ENCODE data around the gene UBA3. TPM values are rescaled to one million over a fixed set of nuclear protein-coding genes. Genes with fewer than 3 reads are reported as not detected.

The UBA3 gene
- total RNA-seq, 1 donor from 2014 or later: 46.6 TPM

DNA sequence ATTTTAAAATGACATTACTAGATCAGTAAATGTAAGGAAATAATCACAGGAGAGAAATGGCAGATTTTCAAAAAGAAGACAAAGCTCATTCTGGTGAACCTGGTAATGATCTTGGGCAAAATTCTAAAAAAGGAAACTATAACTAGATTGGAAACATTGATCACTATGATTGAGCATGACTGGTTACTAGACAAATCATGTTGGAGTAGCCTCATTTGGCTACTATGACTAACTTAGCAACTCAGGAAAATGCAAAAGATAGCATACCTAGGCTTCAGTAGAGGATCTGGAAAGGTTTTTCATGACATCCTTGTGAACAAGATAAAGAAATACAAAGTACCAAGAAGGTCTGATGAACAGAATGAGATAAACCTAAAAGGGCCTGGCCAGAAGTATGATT lies 20.5 kb downstream of the UBA3 start:
- TF ChIP-seq, protein P1, sequence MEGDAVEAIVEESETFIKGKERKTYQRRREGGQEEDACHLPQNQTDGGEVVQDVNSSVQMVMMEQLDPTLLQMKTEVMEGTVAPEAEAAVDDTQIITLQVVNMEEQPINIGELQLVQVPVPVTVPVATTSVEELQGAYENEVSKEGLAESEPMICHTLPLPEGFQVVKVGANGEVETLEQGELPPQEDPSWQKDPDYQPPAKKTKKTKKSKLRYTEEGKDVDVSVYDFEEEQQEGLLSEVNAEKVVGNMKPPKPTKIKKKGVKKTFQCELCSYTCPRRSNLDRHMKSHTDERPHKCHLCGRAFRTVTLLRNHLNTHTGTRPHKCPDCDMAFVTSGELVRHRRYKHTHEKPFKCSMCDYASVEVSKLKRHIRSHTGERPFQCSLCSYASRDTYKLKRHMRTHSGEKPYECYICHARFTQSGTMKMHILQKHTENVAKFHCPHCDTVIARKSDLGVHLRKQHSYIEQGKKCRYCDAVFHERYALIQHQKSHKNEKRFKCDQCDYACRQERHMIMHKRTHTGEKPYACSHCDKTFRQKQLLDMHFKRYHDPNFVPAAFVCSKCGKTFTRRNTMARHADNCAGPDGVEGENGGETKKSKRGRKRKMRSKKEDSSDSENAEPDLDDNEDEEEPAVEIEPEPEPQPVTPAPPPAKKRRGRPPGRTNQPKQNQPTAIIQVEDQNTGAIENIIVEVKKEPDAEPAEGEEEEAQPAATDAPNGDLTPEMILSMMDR (IDR thresholded peaks at IDR 0.05; ENCODE audit: insufficient read depth, low read length, severe bottlenecking): no peak
- FAIRE-seq (no peak), DNase-seq (ENCODE audit: low read depth) (no peak)
- H3K27me3 ChIP-seq (ENCODE audit: control insufficient read depth, insufficient read depth, low read length): no peaks in the 10 kb centered on the region
- peaks cover 3% of the 10 kb centered on the region for H3K36me3 ChIP-seq (ENCODE audit: control insufficient read depth, insufficient read depth, low read length)
- H3K4me3 ChIP-seq (ENCODE audit: low read depth, low read length): no peak overlapping the region

DNA sequence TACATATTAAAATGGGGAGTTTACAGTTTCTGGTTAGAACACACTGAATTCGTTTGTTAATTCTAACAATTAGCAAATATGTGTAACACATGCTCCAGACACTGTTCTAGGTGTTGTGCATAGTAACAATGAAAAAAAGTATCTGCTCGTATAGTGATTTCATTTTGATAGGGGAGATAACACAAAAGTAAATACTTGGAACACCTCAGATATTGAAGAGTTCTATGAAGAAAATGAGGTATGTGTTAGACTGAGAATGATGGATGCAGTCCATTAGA lies 21.3 kb downstream of the UBA3 start:
- Histone ChIP-seq H3K36me3 (ENCODE audit: control insufficient read depth, insufficient read depth, low read length) (peaks cover 3% of the 10 kb centered on the region), H3K27me3 (ENCODE audit: control insufficient read depth, insufficient read depth, low read length) (no peaks in the 10 kb centered on the region), H3K4me3 (ENCODE audit: low read depth, low read length) (no peak overlapping the region)
- FAIRE-seq (no peak), DNase-seq (ENCODE audit: low read depth) (no peak)
- TF ChIP-seq, protein P1 (IDR thresholded peaks at IDR 0.05; ENCODE audit: insufficient read depth, low read length, severe bottlenecking): no peak

DNA sequence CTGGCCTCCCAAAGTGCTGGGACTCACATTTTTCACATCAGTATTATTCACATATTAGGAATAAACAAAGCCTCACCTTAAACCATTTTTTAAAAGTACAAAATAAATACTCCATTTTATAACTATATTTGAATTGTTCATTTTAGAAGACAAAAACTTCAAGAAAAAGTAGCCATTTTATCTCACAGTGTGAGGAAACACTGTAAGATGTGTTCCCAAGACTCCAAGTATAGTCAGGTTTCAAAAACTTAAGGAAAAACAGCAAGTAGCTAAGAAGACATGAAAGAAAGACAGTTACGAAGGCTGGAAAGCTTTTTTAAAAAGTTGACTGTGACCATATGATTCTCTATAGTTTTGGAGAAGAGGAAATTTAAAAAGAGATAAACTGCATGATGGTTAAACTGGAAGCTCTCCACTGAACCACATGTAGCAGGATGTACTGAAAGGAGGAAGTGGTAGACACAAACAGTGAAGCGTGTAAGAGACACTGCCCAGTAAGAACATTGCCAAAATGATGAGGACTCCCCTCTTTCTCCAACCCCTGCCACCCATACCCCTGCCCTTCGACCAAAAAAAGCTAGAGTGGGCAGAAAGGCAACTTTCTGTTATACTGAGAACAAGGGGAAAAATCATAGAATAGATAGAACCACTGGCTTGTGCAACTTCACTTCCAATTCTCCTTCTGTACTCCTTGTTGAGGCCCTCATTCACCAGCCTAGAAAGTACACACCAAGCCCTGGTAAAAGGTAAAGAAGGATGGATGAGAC lies 21.8 kb downstream of the UBA3 start:
- no peaks in the 10 kb centered on the region for H3K27me3 ChIP-seq (ENCODE audit: control insufficient read depth, insufficient read depth, low read length)
- no peak for DNase-seq (ENCODE audit: low read depth)
- TF ChIP-seq, protein P1 (IDR thresholded peaks at IDR 0.05; ENCODE audit: insufficient read depth, low read length, severe bottlenecking): no peak
- peaks cover 3% of the 10 kb centered on the region for H3K36me3 ChIP-seq (ENCODE audit: control insufficient read depth, insufficient read depth, low read length)
- no peak for FAIRE-seq
- H3K4me3 ChIP-seq (ENCODE audit: low read depth, low read length): no peak overlapping the region

DNA sequence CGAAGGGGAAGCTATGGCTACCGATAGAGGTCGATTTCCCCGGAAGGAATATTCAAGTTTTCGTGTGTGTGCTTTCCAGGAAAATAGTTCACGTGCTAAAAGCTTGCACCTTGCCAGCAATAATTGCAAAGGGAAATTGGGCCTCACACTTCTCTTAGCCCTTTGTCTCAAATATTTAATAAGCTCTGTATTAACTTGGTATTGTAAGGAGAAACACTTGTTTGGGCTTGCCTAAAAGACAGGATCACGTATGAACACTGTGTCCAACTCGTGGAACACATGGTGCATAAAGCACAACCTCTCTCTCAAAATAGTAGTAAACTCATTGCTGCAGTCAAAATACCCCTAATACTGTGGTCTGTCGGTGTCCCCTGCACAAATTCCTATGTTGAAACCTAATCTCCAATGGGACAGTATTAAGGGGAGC lies 27.7 kb downstream of the UBA3 start:
- TF ChIP-seq, protein P1 (IDR thresholded peaks at IDR 0.05; ENCODE audit: insufficient read depth, low read length, severe bottlenecking): no peak
- FAIRE-seq (no peak), DNase-seq (ENCODE audit: low read depth) (no peak)
- no peaks in the 10 kb centered on the region for H3K27me3 ChIP-seq (ENCODE audit: control insufficient read depth, insufficient read depth, low read length)
- H3K36me3 ChIP-seq (ENCODE audit: control insufficient read depth, insufficient read depth, low read length): peaks cover 4% of the 10 kb centered on the region
- H3K4me3 ChIP-seq (ENCODE audit: low read depth, low read length): peak overlapping the region; percentile 92

DNA sequence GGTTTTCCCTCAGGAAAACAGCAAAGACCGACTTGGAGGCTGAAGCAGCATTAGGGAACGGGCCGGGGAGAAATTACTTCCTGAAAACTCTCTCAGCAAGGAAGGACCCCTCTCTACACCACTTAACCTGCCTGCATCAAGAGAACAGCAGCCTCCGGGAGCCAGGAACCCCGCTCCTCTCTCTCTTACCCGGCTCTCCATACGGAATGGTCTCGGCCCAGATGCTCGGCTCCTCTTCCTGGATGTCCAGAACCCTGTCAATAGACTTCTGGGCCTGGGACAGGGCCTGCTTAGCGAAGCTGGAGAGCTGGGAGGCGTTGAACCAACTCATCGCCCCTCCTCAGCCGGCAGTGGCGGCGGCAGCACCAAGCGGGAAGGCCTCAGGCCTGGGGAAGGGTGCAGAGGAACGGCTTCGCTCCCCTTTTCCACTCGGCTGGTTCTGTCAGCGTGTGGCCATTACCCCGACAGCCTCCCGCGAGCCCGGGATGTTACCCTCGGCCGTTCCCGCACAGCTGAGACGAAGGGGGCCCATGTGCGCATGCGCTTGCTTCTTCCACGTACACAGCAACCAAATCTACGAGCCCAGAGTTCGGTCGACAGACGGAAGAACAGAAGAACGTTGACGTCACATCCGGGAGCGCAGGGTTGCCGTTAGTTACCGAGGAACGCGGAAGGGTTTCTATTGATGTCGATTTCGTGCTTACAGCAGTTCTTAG lies 28.3 kb downstream of the UBA3 start, which contains the start of gene TMF1:
TMF1 (minus strand) TSS at position 578 of the 716 bp plus-strand sequence; CDS start at position 331, 247 bp downstream.
- DNase-seq (ENCODE audit: low read depth): peak; percentile 99
- peak; percentile 98 for FAIRE-seq
- Histone ChIP-seq H3K4me3 (ENCODE audit: low read depth, low read length) (peak within 1 kb of the TSS; percentile 92), H3K36me3 (ENCODE audit: control insufficient read depth, insufficient read depth, low read length) (peaks cover 6% of the 10 kb centered on the region), H3K27me3 (ENCODE audit: control insufficient read depth, insufficient read depth, low read length) (no peaks in the 10 kb centered on the region)
- TF ChIP-seq, protein P1 (IDR thresholded peaks at IDR 0.05; ENCODE audit: insufficient read depth, low read length, severe bottlenecking): no peak
